K562 (cell line): ENCODE results near the gene PUM1. TPM values are rescaled to one million over a fixed set of nuclear protein-coding genes. Genes with fewer than 3 reads are reported as not detected.

ENCODE experiments used
- KDM1A ChIP-seq, 2 experiments: fragments of 450-650 bp; IDR thresholded peaks; 2 replicates each; pipeline ENCODE4 v1.6.1; 2016; ENCODE audit warnings: mild to moderate bottlenecking in 2 of 2
- NFXL1 ChIP-seq: fragments of 450-650 bp; formaldehyde crosslinking; IDR thresholded peaks from 2 replicates; pipeline ENCODE4 v1.4.0; 2021; ENCODE audit warnings: mild to moderate bottlenecking
- POLR2AphosphoS5 ChIP-seq: IDR thresholded peaks from 2 replicates; pipeline ENCODE4 v1.6.1; 2011; ENCODE audit warnings: mild to moderate bottlenecking, low read depth, low read length, moderate library complexity; ENCODE audit not compliant: control insufficient read depth, insufficient read depth
- SMARCE1 ChIP-seq: fragments of 450-650 bp; IDR thresholded peaks from 2 replicates; pipeline ENCODE4 v1.7.1; 2016; ENCODE audit warnings: mild to moderate bottlenecking
- ZNF133 ChIP-seq: fragments of 250-450 bp; sonication (Bioruptor Pico); IDR thresholded peaks from 2 replicates; pipeline ENCODE4 v1.4.0; 2020; ENCODE audit warnings: mild to moderate bottlenecking
- ZNF318 ChIP-seq, 2 experiments: fragments of 450-650 bp; IDR thresholded peaks; 2 replicates each; pipeline ENCODE4 v1.6.1; 2016; ENCODE audit warnings: mild to moderate bottlenecking in 2 of 2, borderline replicate concordance in 1 of 2, low read depth in 1 of 2, moderate library complexity in 1 of 2
- polyA plus RNA-seq, 8 experiments: library from polyadenylated mRNA; depleted of rRNA in 4 of 8; stranded (reverse) in 5 of 8; unstranded in 3 of 8; fragments of >200 nt; fragmentation: Nextera tagmentation in 2 of 8; fragmentation: Illumina TruSeq in 1 of 8; extraction: Ambion mirVana in 2 of 8; extraction: Trizol in 1 of 8; gene quantifications; 2 replicates each; pipeline versions ENCODE4 v1.2.1 to v1.2.3, GENCODE V29; 2011 to 2014; ENCODE audit warnings: inconsistent platforms in 1 of 8, missing spikeins in 1 of 8
- total RNA-seq, 7 experiments: library from RNA; depleted of rRNA in 6 of 7; stranded (reverse); fragments of >200 nt in 6 of 7; fragmentation: Illumina TruSeq in 2 of 7; extraction: Trizol in 2 of 7; gene quantifications; 2 replicates each; pipeline versions ENCODE4 v1.2.1 to v1.2.3, GENCODE V29; 2011 to 2021; ENCODE audit warnings: low replicate concordance in 1 of 7
- TF ChIP-seq, protein P1 (sequence below): sonication (generic); formaldehyde crosslinking; IDR thresholded peaks from 2 replicates; pipeline ENCODE4 v1.8.0; 2023; ENCODE audit warnings: mild to moderate bottlenecking, missing genetic modification reagents
- TF ChIP-seq, protein P2 (sequence below): fragments of 150-350 bp; conservative IDR thresholded peaks from 2 replicates; pipeline ENCODE4 v1.6.1; 2014; ENCODE audit warnings: low read length
- TF ChIP-seq, protein P3 (sequence below): fragments of 450-650 bp; formaldehyde crosslinking; IDR thresholded peaks from 2 replicates; pipeline ENCODE4 v1.4.0; 2020; ENCODE audit warnings: mild to moderate bottlenecking, moderate library complexity

PUM1 gene
- total and polyA plus RNA-seq, 9 of the 15 experiments (the other 6 are each of a cell fraction or from before 2014, with no cell fraction given) = 37.7 to 104 (median 55.7) TPM

DNA sequence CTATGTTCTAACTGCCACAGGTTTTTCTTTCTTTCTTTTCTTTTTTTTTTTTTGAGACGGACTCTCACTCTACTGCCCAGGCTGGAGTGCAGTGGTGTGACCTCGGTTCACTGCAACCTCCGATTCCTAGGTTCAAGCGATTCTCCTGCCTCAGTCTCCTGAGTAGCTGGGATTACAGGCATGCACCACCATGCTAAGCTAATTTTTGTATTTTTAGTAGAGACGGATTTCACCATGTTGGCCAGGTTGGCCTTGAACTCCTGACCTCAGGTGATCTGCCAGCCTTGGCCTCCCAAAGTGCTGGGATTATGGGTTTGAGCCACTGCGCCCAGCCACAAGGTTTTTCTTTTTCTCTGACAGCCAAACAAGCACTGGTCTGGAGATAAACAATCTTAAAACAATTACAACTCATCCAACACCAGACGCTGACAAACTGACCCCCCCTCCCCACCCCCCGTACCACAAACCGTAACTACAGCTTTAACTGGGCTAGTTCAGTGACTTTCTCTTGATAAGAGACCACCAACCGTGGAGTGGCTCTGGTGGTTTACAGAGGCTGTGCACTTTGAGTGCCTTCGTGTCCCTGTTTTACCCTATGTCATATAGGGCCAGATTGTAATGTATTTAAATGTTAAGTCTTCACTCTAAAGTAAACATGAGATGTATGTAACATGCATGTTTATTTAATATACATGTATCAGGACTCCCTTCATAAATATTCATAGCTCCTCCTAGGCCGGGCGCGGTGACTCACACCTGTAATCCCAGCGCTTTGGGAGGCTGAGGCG lies 19.5 kb upstream of the PUM1 start (continued):
- TF ChIP-seq ZNF318 (IDR thresholded peaks at IDR 0.05; ENCODE audit: borderline replicate concordance in 1 of 2, low read depth in 1 of 2) (0 out of 4 replicates have a peak, but pooled peaks of 1 of the 2 experiments have one; percentile 26), ZNF133 (CRISPR knock-in tag) (no peak), SMARCE1 (0 out of 2 replicates have a peak, but pooled peaks have one; percentile 45), POLR2AphosphoS5 (peak; percentile 44; the same call in 1 of the 2 replicates), KDM1A (IDR thresholded peaks at IDR 0.05) (peak; percentile 63 to 77), NFXL1 (CRISPR knock-in tag) (no peak)
- TF ChIP-seq, protein P1, sequence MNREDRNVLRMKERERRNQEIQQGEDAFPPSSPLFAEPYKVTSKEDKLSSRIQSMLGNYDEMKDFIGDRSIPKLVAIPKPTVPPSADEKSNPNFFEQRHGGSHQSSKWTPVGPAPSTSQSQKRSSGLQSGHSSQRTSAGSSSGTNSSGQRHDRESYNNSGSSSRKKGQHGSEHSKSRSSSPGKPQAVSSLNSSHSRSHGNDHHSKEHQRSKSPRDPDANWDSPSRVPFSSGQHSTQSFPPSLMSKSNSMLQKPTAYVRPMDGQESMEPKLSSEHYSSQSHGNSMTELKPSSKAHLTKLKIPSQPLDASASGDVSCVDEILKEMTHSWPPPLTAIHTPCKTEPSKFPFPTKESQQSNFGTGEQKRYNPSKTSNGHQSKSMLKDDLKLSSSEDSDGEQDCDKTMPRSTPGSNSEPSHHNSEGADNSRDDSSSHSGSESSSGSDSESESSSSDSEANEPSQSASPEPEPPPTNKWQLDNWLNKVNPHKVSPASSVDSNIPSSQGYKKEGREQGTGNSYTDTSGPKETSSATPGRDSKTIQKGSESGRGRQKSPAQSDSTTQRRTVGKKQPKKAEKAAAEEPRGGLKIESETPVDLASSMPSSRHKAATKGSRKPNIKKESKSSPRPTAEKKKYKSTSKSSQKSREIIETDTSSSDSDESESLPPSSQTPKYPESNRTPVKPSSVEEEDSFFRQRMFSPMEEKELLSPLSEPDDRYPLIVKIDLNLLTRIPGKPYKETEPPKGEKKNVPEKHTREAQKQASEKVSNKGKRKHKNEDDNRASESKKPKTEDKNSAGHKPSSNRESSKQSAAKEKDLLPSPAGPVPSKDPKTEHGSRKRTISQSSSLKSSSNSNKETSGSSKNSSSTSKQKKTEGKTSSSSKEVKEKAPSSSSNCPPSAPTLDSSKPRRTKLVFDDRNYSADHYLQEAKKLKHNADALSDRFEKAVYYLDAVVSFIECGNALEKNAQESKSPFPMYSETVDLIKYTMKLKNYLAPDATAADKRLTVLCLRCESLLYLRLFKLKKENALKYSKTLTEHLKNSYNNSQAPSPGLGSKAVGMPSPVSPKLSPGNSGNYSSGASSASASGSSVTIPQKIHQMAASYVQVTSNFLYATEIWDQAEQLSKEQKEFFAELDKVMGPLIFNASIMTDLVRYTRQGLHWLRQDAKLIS (CRISPR knock-in tag) = no peak
- TF ChIP-seq, protein P2, sequence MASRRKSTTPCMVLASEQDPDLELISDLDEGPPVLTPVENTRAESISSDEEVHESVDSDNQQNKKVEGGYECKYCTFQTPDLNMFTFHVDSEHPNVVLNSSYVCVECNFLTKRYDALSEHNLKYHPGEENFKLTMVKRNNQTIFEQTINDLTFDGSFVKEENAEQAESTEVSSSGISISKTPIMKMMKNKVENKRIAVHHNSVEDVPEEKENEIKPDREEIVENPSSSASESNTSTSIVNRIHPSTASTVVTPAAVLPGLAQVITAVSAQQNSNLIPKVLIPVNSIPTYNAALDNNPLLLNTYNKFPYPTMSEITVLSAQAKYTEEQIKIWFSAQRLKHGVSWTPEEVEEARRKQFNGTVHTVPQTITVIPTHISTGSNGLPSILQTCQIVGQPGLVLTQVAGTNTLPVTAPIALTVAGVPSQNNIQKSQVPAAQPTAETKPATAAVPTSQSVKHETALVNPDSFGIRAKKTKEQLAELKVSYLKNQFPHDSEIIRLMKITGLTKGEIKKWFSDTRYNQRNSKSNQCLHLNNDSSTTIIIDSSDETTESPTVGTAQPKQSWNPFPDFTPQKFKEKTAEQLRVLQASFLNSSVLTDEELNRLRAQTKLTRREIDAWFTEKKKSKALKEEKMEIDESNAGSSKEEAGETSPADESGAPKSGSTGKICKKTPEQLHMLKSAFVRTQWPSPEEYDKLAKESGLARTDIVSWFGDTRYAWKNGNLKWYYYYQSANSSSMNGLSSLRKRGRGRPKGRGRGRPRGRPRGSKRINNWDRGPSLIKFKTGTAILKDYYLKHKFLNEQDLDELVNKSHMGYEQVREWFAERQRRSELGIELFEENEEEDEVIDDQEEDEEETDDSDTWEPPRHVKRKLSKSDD = no peak
- TF ChIP-seq, protein P3, sequence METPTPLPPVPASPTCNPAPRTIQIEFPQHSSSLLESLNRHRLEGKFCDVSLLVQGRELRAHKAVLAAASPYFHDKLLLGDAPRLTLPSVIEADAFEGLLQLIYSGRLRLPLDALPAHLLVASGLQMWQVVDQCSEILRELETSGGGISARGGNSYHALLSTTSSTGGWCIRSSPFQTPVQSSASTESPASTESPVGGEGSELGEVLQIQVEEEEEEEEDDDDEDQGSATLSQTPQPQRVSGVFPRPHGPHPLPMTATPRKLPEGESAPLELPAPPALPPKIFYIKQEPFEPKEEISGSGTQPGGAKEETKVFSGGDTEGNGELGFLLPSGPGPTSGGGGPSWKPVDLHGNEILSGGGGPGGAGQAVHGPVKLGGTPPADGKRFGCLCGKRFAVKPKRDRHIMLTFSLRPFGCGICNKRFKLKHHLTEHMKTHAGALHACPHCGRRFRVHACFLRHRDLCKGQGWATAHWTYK = peak; percentile 88; the same call in 1 of the 2 replicates
